Breast epithelium (tissue), 4 donors: ENCODE data around the gene CASP3. TPM values are rescaled to one million over a fixed set of nuclear protein-coding genes. Genes with fewer than 3 reads are reported as not detected.

Experiments used
- DNase-seq, 2 donors: peaks; one replicate each; pipeline ENCODE4 v3.0.0-alpha.2; 2019; ENCODE audit warnings: low spot score in 2 of 2
- H3K27ac ChIP-seq, 2 donors: fragments of 200-600 bp; sonication (generic) in 1 of 2; one replicate each; pipeline ENCODE4 v1.5.1; 2016 to 2019; ENCODE audit warnings: mild to moderate bottlenecking in 1 of 2
- H3K27me3 ChIP-seq, 2 donors: fragments of 200-600 bp; sonication (generic) in 1 of 2; one replicate each; pipeline versions ENCODE4 v1.5.1 to v1.6.0; 2017 to 2019; ENCODE audit warnings: control low read depth in 1 of 2, mild to moderate bottlenecking in 1 of 2
- H3K36me3 ChIP-seq: fragments of 200-600 bp; one replicate; pipeline ENCODE4 v1.5.1; 2019
- H3K4me1 ChIP-seq, 2 donors: fragments of 200-600 bp; sonication (generic); one replicate each; pipeline ENCODE4 v1.5.1; 2016 to 2019; ENCODE audit warnings: control low read depth in 1 of 2
- H3K4me3 ChIP-seq, 3 donors: fragments of 200-600 bp; sonication (generic); 1 replicate in 2 of 3; 2 replicates in 1 of 3; pipeline ENCODE4 v1.5.1; 2016 to 2019; ENCODE audit warnings: mild to moderate bottlenecking in 3 of 3, moderate library complexity in 2 of 3
- H3K9me3 ChIP-seq, 2 donors: fragments of 200-600 bp; sonication (generic) in 1 of 2; one replicate each; pipeline ENCODE4 v1.5.1; 2016 to 2019; ENCODE audit warnings: control low read depth in 1 of 2
- CTCF ChIP-seq, 3 donors: fragments of 450-650 bp; IDR thresholded peaks; one replicate each; pipeline ENCODE4 v1.5.1; 2016 to 2017; ENCODE audit warnings: antibody characterized with exemption in 3 of 3, mild to moderate bottlenecking in 3 of 3, moderate library complexity in 3 of 3
- POLR2A ChIP-seq: fragments of 450-650 bp; IDR thresholded peaks from one replicate; pipeline ENCODE4 v1.6.1; 2016; ENCODE audit warnings: antibody characterized with exemption, mild to moderate bottlenecking, moderate library complexity
- POLR2AphosphoS5 ChIP-seq, 3 donors: sonication (generic); formaldehyde crosslinking; IDR thresholded peaks; one replicate each; pipeline ENCODE4 v1.6.1; 2017; ENCODE audit warnings: antibody characterized with exemption in 3 of 3
- intact Hi-C: fragments of 100-400 bp; cut with DNase I; formaldehyde crosslinking; loops from one replicate; pipeline ENCODE4 v1.15.1; 2023; ENCODE audit warnings: low total_unique reads
- total RNA-seq, 3 donors: library from RNA; depleted of rRNA; stranded (reverse); fragments of >200 nt; gene quantifications; one replicate each; pipeline ENCODE4 v1.1.0, GENCODE V29; 2016

The CASP3 gene
- total RNA-seq, 3 donors from 2014 or later = 16.4 to 20.9 (median 16.6) TPM

GRCh38 chr4:184647266-184648053 is 1.8 kb downstream of the CASP3 start:
- no peak for DNase-seq
- TF ChIP-seq POLR2AphosphoS5 (IDR thresholded peaks at IDR 0.05) = no peak
- no peak for TF ChIP-seq POLR2A
- no peak for TF ChIP-seq CTCF (IDR thresholded peaks at IDR 0.05)
- peak overlapping the region; percentile 90 to 96 for H3K27ac ChIP-seq
- peak overlapping the region; percentile 70 to 90 (median 80) for H3K4me3 ChIP-seq
- H3K4me1 ChIP-seq = peaks cover 4 to 11% of the 10 kb centered on the region in 2 donors
- no peaks in the 10 kb centered on the region for H3K9me3 ChIP-seq
- no peaks in the 10 kb centered on the region for H3K27me3 ChIP-seq
- intact Hi-C loops = no loop called here
- no peaks in the 10 kb centered on the region for H3K36me3 ChIP-seq

GRCh38 chr4:184645904-184646610 is 3.2 kb downstream of the CASP3 start:
- TF ChIP-seq POLR2A (no peak), CTCF (IDR thresholded peaks at IDR 0.05) (no peak), POLR2AphosphoS5 (IDR thresholded peaks at IDR 0.05) (no peak)
- H3K9me3 ChIP-seq = no peaks in the 10 kb centered on the region
- intact Hi-C loops = no loop called here
- H3K27ac ChIP-seq = no peak overlapping the region
- peaks cover 4 to 11% of the 10 kb centered on the region in 2 donors for H3K4me1 ChIP-seq
- no peak for DNase-seq
- H3K27me3 ChIP-seq = no peaks in the 10 kb centered on the region
- H3K36me3 ChIP-seq = no peaks in the 10 kb centered on the region
- no peak overlapping the region for H3K4me3 ChIP-seq

GRCh38 chr4:184644553-184645307 is 4.5 kb downstream of the CASP3 start:
- TF ChIP-seq POLR2A (no peak), CTCF (IDR thresholded peaks at IDR 0.05) (no peak)
- Histone ChIP-seq H3K36me3 (no peaks in the 10 kb centered on the region), H3K27ac (no peak overlapping the region), H3K27me3 (no peaks in the 10 kb centered on the region), H3K4me3 (no peak overlapping the region), H3K9me3 (no peaks in the 10 kb centered on the region), H3K4me1 (peaks cover 4 to 11% of the 10 kb centered on the region in 2 donors)
- no peak for DNase-seq
- intact Hi-C loops = no loop called here

GRCh38 chr4:184643731-184644130 is 5.5 kb downstream of the CASP3 start:
- H3K27ac ChIP-seq = no peak overlapping the region
- DNase-seq = no peak

More at GRCh38 chr4:184643731-184644130, 5.5 kb downstream of the CASP3 start:
- H3K4me3 ChIP-seq = no peak overlapping the region
- peaks cover 4 to 11% of the 10 kb centered on the region in 2 donors for H3K4me1 ChIP-seq
- no peaks in the 10 kb centered on the region for H3K9me3 ChIP-seq
- TF ChIP-seq CTCF (IDR thresholded peaks at IDR 0.05) = no peak
- TF ChIP-seq POLR2AphosphoS5 (IDR thresholded peaks at IDR 0.05) = no peak
- no peak for TF ChIP-seq POLR2A
- no peaks in the 10 kb centered on the region for H3K27me3 ChIP-seq
- intact Hi-C loops = no loop called here
- no peaks in the 10 kb centered on the region for H3K36me3 ChIP-seq
